Fibroblast of upper back skin (primary cell): ENCODE results near the gene FAT2.

Experiments
- DNase-seq: peaks from one replicate; pipeline ENCODE4 v3.0.0-alpha.2; 2013

Gene FAT2

GRCh38 chr5:151591144-151591819 lies at the start of gene FAT2:
FAT2 (minus strand) TSS chr5:151591331; CDS start chr5:151568931, 22,400 bp downstream.
- no peak for DNase-seq

- DNase-seq: no peak
These were observed 47.5 kb upstream of the FAT2 start for GRCh38 chr5:151638619-151639018.

GRCh38 chr5:151637676-151638075 lies 46.5 kb upstream of the FAT2 start:
- no peak for DNase-seq

- DNase-seq: no peak
These were observed 42.8 kb upstream of the FAT2 start for GRCh38 chr5:151633892-151634291.

GRCh38 chr5:151632941-151633340 lies 41.8 kb upstream of the FAT2 start:
- DNase-seq: no peak

GRCh38 chr5:151632524-151632923 lies 41.4 kb upstream of the FAT2 start:
- DNase-seq: no peak

- DNase-seq: no peak
These were observed 40.8 kb upstream of the FAT2 start for GRCh38 chr5:151631941-151632340.

GRCh38 chr5:151630088-151630487 lies 39.0 kb upstream of the FAT2 start:
- no peak for DNase-seq

- DNase-seq: peak; percentile 25
These were observed 37.1 kb upstream of the FAT2 start for GRCh38 chr5:151628112-151628823.

GRCh38 chr5:151627650-151628049 lies 36.5 kb upstream of the FAT2 start:
- DNase-seq: no peak

- no peak for DNase-seq
These were observed 34.2 kb upstream of the FAT2 start for GRCh38 chr5:151625285-151625684.

- no peak for DNase-seq
These were observed 33.3 kb upstream of the FAT2 start for GRCh38 chr5:151624476-151624875.

- no peak for DNase-seq
These were observed 31.4 kb upstream of the FAT2 start for GRCh38 chr5:151622367-151623088.

- DNase-seq: no peak
These were observed 29.3 kb upstream of the FAT2 start for GRCh38 chr5:151620461-151620840.

- DNase-seq: no peak
These were observed 28.8 kb upstream of the FAT2 start for GRCh38 chr5:151619812-151620460.

GRCh38 chr5:151618907-151619306 lies 27.8 kb upstream of the FAT2 start:
- no peak for DNase-seq

- DNase-seq: no peak
These were observed 26.9 kb upstream of the FAT2 start for GRCh38 chr5:151617841-151618710.

GRCh38 chr5:151617383-151617840 lies 26.3 kb upstream of the FAT2 start:
- DNase-seq: no peak

GRCh38 chr5:151615431-151615830 lies 24.3 kb upstream of the FAT2 start:
- DNase-seq: no peak

- DNase-seq: no peak
These were observed 23.4 kb upstream of the FAT2 start for GRCh38 chr5:151614565-151614964.

GRCh38 chr5:151612689-151613427 lies 21.7 kb upstream of the FAT2 start:
- no peak for DNase-seq
